ENCODE measurements around the gene ZMAT5.

GRCh38 chr22:29762263-29762662 is 4.5 kb downstream of the ZMAT5 start:
- no peak for TF ChIP-seq CTCF (IDR thresholded peaks at IDR 0.05 in 8 of 11, conservative IDR thresholded peaks at IDR 0.05 in 3 of 11)
- no peak for TF ChIP-seq POLR2A (IDR thresholded peaks at IDR 0.05)
